MCF 10A (cell line): ENCODE measurements around the gene EFNB2. TPM values are rescaled to one million over a fixed set of nuclear protein-coding genes. Genes with fewer than 3 reads are reported as not detected.

ENCODE experiments used
- BruUV-seq: library from RNA; stranded (reverse); fragments of 400-500 nt; replicated peaks from 2 replicates; lab custom pipeline; 2021; lab: Mats Ljungman, UMichigan
- CTCF ChIA-PET: fragments of 300-600 bp; sonication (Branson Sonifier 250); formaldehyde crosslinking; extraction: SDS; loops from one replicate; lab custom pipeline; 2021; ENCODE audit warnings: antibody characterized with exemption, inconsistent platforms; lab: Yijun Ruan, JAX
- POLR2A ChIA-PET: fragments of 300-600, 350-650 bp; sonication (Branson Sonifier 250); formaldehyde crosslinking; extraction: SDS; loops from one replicate; lab custom pipeline; 2020; ENCODE audit warnings: antibody characterized with exemption, inconsistent platforms; lab: Yijun Ruan, JAX
- DNase-seq: peaks from one replicate; pipeline ENCODE4 v3.0.0-alpha.2; 2018; ENCODE audit not compliant: unreplicated experiment
- H3K27ac Mint-ChIP-seq: one replicate; pipeline ENCODE4 v1.8.0; 2022; ENCODE audit warnings: mild to moderate bottlenecking, low read depth, mixed read lengths; ENCODE audit not compliant: unreplicated experiment
- H3K27me3 Mint-ChIP-seq: one replicate; pipeline ENCODE4 v1.8.0; 2022; ENCODE audit warnings: mixed read lengths; ENCODE audit not compliant: insufficient read depth, unreplicated experiment
- H3K36me3 Mint-ChIP-seq: one replicate; pipeline ENCODE4 v1.8.0; 2022; ENCODE audit warnings: mild to moderate bottlenecking, moderate library complexity, mixed read lengths; ENCODE audit not compliant: insufficient read depth, unreplicated experiment
- H3K4me1 Mint-ChIP-seq: one replicate; pipeline ENCODE4 v1.8.0; 2022; ENCODE audit warnings: mixed read lengths; ENCODE audit not compliant: insufficient read depth, unreplicated experiment
- H3K4me3 Mint-ChIP-seq: one replicate; pipeline ENCODE4 v1.8.0; 2022; ENCODE audit warnings: mild to moderate bottlenecking, moderate library complexity, mixed read lengths; ENCODE audit not compliant: unreplicated experiment
- H3K9me3 Mint-ChIP-seq: one replicate; pipeline ENCODE4 v1.8.0; 2022; ENCODE audit warnings: mixed read lengths; ENCODE audit not compliant: unreplicated experiment
- CTCF ChIP-seq: fragments of 200-600 bp; IDR thresholded peaks from one replicate; pipeline ENCODE4 v1.8.0; 2022; ENCODE audit warnings: antibody characterized with exemption, mild to moderate bottlenecking; ENCODE audit not compliant: unreplicated experiment
- intact Hi-C: fragments of 100-400 bp; cut with micrococcal nuclease; formaldehyde crosslinking; loops from 2 replicates; pipeline ENCODE4 v1.14.1; 2022
- total RNA-seq: library from RNA; stranded (reverse); gene quantifications from 2 replicates; pipeline ENCODE4 v1.2.3, GENCODE V29; 2022

The EFNB2 gene
- total RNA-seq, 1 experiment from 2014 or later = 40.4 TPM

GRCh38 chr13:106550570-106551135 lies 15.2 kb upstream of the EFNB2 start:
- Mint-ChIP-seq H3K9me3 (no peaks in the 10 kb centered on the region), H3K36me3 (peaks cover 59% of the 10 kb centered on the region), H3K4me3 (no peak overlapping the region), H3K4me1 (peaks cover 13% of the 10 kb centered on the region), H3K27ac (no peak overlapping the region), H3K27me3 (no peaks in the 10 kb centered on the region)
- intact Hi-C loops = no loop called here
- no TSS peak for BruUV-seq
- TF ChIP-seq CTCF = no peak
- ChIA-PET POLR2A (interaction anchor here (1.6 to 1.7 kb wide), 2 partner anchors 17 to 18 kb away, joined by 4 to 5 read pairs; no protein-coding TSS in a partner anchor), CTCF (interaction anchor here (0.7 to 1.4 kb wide), 5 partner anchors 9 to 70 kb away, joined by 3 to 6 read pairs (median 3); no protein-coding TSS in a partner anchor)
- no peak for DNase-seq

GRCh38 chr13:106548064-106548696 lies 12.7 kb upstream of the EFNB2 start:
- H3K4me1 Mint-ChIP-seq = peaks cover 6% of the 10 kb centered on the region
- H3K27ac Mint-ChIP-seq = no peak overlapping the region
- intact Hi-C loops = no loop called here
- H3K36me3 Mint-ChIP-seq = peaks cover 46% of the 10 kb centered on the region
- ChIA-PET CTCF (interaction anchor here (0.6 to 0.9 kb wide), 2 partner anchors 12 to 748 kb away, joined by 3 read pairs; partner anchors contain the start of gene EFNB2), POLR2A (interaction anchor here (0.5 kb wide), 1 partner anchor 58 kb away, joined by 3 read pairs; no protein-coding TSS in a partner anchor)
- no peak overlapping the region for H3K4me3 Mint-ChIP-seq
- no peaks in the 10 kb centered on the region for H3K9me3 Mint-ChIP-seq
- no TSS peak for BruUV-seq
- H3K27me3 Mint-ChIP-seq = no peaks in the 10 kb centered on the region
- DNase-seq = no peak
- no peak for TF ChIP-seq CTCF

GRCh38 chr13:106541826-106542225 lies 6.4 kb upstream of the EFNB2 start:
- no TSS peak for BruUV-seq
- no peak for DNase-seq
- Mint-ChIP-seq H3K27me3 (no peaks in the 10 kb centered on the region), H3K4me1 (no peaks in the 10 kb centered on the region), H3K9me3 (no peaks in the 10 kb centered on the region), H3K4me3 (no peak overlapping the region), H3K36me3 (peaks cover 37% of the 10 kb centered on the region), H3K27ac (no peak overlapping the region)
- intact Hi-C loops = no loop called here
- ChIA-PET POLR2A (interaction anchor here (0.7 kb wide), 1 partner anchor 74 kb away, joined by 3 read pairs; no protein-coding TSS in a partner anchor), CTCF (interaction anchor here (0.6 to 1.7 kb wide), 4 partner anchors 8 to 1970 kb away, joined by 3 to 5 read pairs (median 3); no protein-coding TSS in a partner anchor)
- TF ChIP-seq CTCF = no peak

- BruUV-seq = no TSS peak
- H3K4me1 Mint-ChIP-seq = no peaks in the 10 kb centered on the region
- no peak overlapping the region for H3K4me3 Mint-ChIP-seq
Observed at GRCh38 chr13:106540613-106541012, 5.2 kb upstream of the EFNB2 start.

More at GRCh38 chr13:106540613-106541012, 5.2 kb upstream of the EFNB2 start:
- H3K27me3 Mint-ChIP-seq = no peaks in the 10 kb centered on the region
- ChIA-PET CTCF (interaction anchor here (0.7 to 2.1 kb wide), 4 partner anchors 12 to 378 kb away, joined by 3 to 7 read pairs (median 4); no protein-coding TSS in a partner anchor), POLR2A (interaction anchor here (0.6 kb wide), 1 partner anchor 32 kb away, joined by 3 read pairs; no protein-coding TSS in a partner anchor)
- no peak for DNase-seq
- H3K9me3 Mint-ChIP-seq = no peaks in the 10 kb centered on the region
- intact Hi-C loops = no loop called here
- H3K36me3 Mint-ChIP-seq = peaks cover 37% of the 10 kb centered on the region
- no peak overlapping the region for H3K27ac Mint-ChIP-seq
- TF ChIP-seq CTCF = no peak
